IMR-90 (cell line): ENCODE data around the gene MOCS2. TPM values are rescaled to one million over a fixed set of nuclear protein-coding genes. Genes with fewer than 3 reads are reported as not detected.

Source experiments
- ATAC-seq: fragments of 200-7000 bp; cut with Tn5 transposase; 2 replicates; pipeline ENCODE4 v1.9.1; 2020; ENCODE audit warnings: low read depth, mild to moderate bottlenecking, moderate library complexity
- BruUV-seq: library from RNA; stranded (reverse); fragments of 400-500 nt; replicated peaks from 2 replicates; lab custom pipeline; 2021; lab: Mats Ljungman, UMichigan
- CTCF ChIA-PET: fragments of 300-600 bp; formaldehyde crosslinking; extraction: SDS; loops from one replicate; lab custom pipeline; 2021; ENCODE audit warnings: antibody characterized with exemption; lab: Yijun Ruan, JAX
- POLR2A ChIA-PET: fragments of 300-600 bp; sonication (Branson Sonifier 250); formaldehyde crosslinking; loops from one replicate; lab custom pipeline; 2022; ENCODE audit warnings: antibody characterized with exemption; ENCODE audit not compliant: unreplicated experiment; lab: Charles Lee
- DNase-seq: peaks from one replicate; pipeline ENCODE4 v3.0.0; 2013
- H2AFZ ChIP-seq: replicated peaks from 2 replicates; pipeline ENCODE3; 2013; ENCODE audit warnings: low read length, mild to moderate bottlenecking; ENCODE audit not compliant: poor library complexity
- H2AK5ac ChIP-seq: 2 replicates; pipeline ENCODE4 v1.6.1; 2013; ENCODE audit warnings: low read depth, low read length, inconsistent platforms
- H2AK9ac ChIP-seq: replicated peaks from 2 replicates; pipeline ENCODE3; 2013; ENCODE audit warnings: mild to moderate bottlenecking, low read depth, low read length, moderate library complexity; ENCODE audit not compliant: poor library complexity
- H2BK120ac ChIP-seq: 2 replicates; pipeline ENCODE4 v1.6.1; 2013; ENCODE audit warnings: low read depth, low read length, inconsistent platforms
- H2BK15ac ChIP-seq: 3 replicates; pipeline ENCODE4 v1.6.1; 2013; ENCODE audit warnings: low read depth, low read length, inconsistent platforms
- H2BK20ac ChIP-seq: 2 replicates; pipeline ENCODE4 v1.6.1; 2013; ENCODE audit warnings: low read depth, mild to moderate bottlenecking, inconsistent platforms, low read length, moderate library complexity
- H2BK5ac ChIP-seq: 2 replicates; pipeline ENCODE4 v1.6.1; 2013; ENCODE audit warnings: mild to moderate bottlenecking, low read depth, low read length, inconsistent platforms; ENCODE audit not compliant: poor library complexity, severe bottlenecking
- H3K14ac ChIP-seq: replicated peaks from 2 replicates; pipeline ENCODE4 v1.6.1; 2013; ENCODE audit warnings: low read depth, low read length, inconsistent platforms
- H3K18ac ChIP-seq: 2 replicates; pipeline ENCODE4 v1.6.1; 2013; ENCODE audit warnings: low read depth, low read length, control low read depth
- H3K23ac ChIP-seq: 2 replicates; pipeline ENCODE4 v1.6.1; 2013; ENCODE audit warnings: low read depth, low read length, inconsistent platforms
- H3K27ac ChIP-seq: 2 replicates; pipeline ENCODE4 v1.5.1; 2013; ENCODE audit warnings: mild to moderate bottlenecking, control low read depth, low read length; ENCODE audit not compliant: insufficient read depth
- H3K27me3 ChIP-seq: 2 replicates; pipeline ENCODE4 v1.6.1; 2013; ENCODE audit warnings: low read length; ENCODE audit not compliant: control insufficient read depth, insufficient read depth
- H3K36me3 ChIP-seq: 2 replicates; pipeline ENCODE4 v1.6.1; 2013; ENCODE audit warnings: low read length, mixed read lengths; ENCODE audit not compliant: control insufficient read depth, insufficient read depth
- H3K4ac ChIP-seq: 2 replicates; pipeline ENCODE4 v1.6.1; 2013; ENCODE audit warnings: low read depth, low read length, inconsistent platforms
- H3K4me1 ChIP-seq: 2 replicates; pipeline ENCODE4 v1.6.1; 2013; ENCODE audit warnings: low read length, mixed read lengths; ENCODE audit not compliant: control insufficient read depth, insufficient read depth
- H3K4me2 ChIP-seq: 2 replicates; pipeline ENCODE4 v1.6.1; 2013; ENCODE audit warnings: low read depth, mild to moderate bottlenecking, control low read depth, low read length, moderate library complexity
- H3K4me3 ChIP-seq: 2 replicates; pipeline ENCODE4 v1.5.1; 2013; ENCODE audit warnings: low read depth, mild to moderate bottlenecking, control low read depth, low read length, moderate library complexity; ENCODE audit not compliant: insufficient read depth
- H3K56ac ChIP-seq: 2 replicates; pipeline ENCODE4 v1.6.1; 2013; ENCODE audit warnings: low read length, inconsistent platforms; ENCODE audit not compliant: insufficient read depth; ENCODE audit errors: extremely low read depth
- H3K79me1 ChIP-seq, 2 experiments: 2 replicates each; pipeline ENCODE4 v1.6.1; 2013; ENCODE audit warnings: low read length in 2 of 2, inconsistent platforms in 1 of 2, low read depth in 1 of 2
- H3K9ac ChIP-seq: 2 replicates; pipeline ENCODE4 v1.6.1; 2013; ENCODE audit warnings: low read depth, low read length, control low read depth
- H3K9me1 ChIP-seq: 2 replicates; pipeline ENCODE4 v1.6.1; 2013; ENCODE audit warnings: low read length, inconsistent platforms; ENCODE audit not compliant: insufficient read depth
- H3K9me3 ChIP-seq: 2 replicates; pipeline ENCODE4 v1.6.1; 2013; ENCODE audit warnings: low read length; ENCODE audit not compliant: control insufficient read depth, insufficient read depth
- H4K20me1 ChIP-seq: 2 replicates; pipeline ENCODE4 v1.6.1; 2013; ENCODE audit warnings: low read length, inconsistent platforms; ENCODE audit not compliant: insufficient read depth
- H4K5ac ChIP-seq: 2 replicates; pipeline ENCODE4 v1.6.1; 2013; ENCODE audit warnings: mild to moderate bottlenecking, low read depth, low read length, control low read depth
- H4K8ac ChIP-seq, 2 experiments: 2 replicates each; pipeline ENCODE4 v1.6.1; 2013; ENCODE audit warnings: low read depth in 2 of 2, low read length in 2 of 2, control low read depth in 1 of 2, inconsistent platforms in 1 of 2
- H4K91ac ChIP-seq: 2 replicates; pipeline ENCODE4 v1.6.1; 2013; ENCODE audit warnings: low read depth, low read length, inconsistent platforms; ENCODE audit not compliant: insufficient read depth
- BHLHE40 ChIP-seq: fragments of 150-350 bp; IDR thresholded peaks from 2 replicates; pipeline ENCODE4 v1.6.1; 2016; ENCODE audit warnings: mild to moderate bottlenecking, low read depth, low read length
- CEBPB ChIP-seq: IDR thresholded peaks from 2 replicates; pipeline ENCODE4 v1.6.1; 2012; ENCODE audit warnings: low read depth, low read length, improper control_type of control experiment
- CHD1 ChIP-seq: IDR thresholded peaks from 2 replicates; pipeline ENCODE4 v1.6.1; 2012; ENCODE audit warnings: low read depth, low read length, improper control_type of control experiment
- ELK1 ChIP-seq: fragments of 150-350 bp; IDR thresholded peaks from 2 replicates; pipeline ENCODE4 v1.6.1; 2016; ENCODE audit warnings: low read depth, mild to moderate bottlenecking, low read length, moderate library complexity, borderline replicate concordance
- MAFK ChIP-seq: IDR thresholded peaks from 2 replicates; pipeline ENCODE4 v1.6.1; 2012; ENCODE audit warnings: low read depth, low read length, improper control_type of control experiment
- MAZ ChIP-seq: IDR thresholded peaks from 2 replicates; pipeline ENCODE4 v1.6.1; 2012; ENCODE audit warnings: low read depth, mild to moderate bottlenecking, low read length, improper control_type of control experiment, moderate library complexity, borderline replicate concordance
- MXI1 ChIP-seq: IDR thresholded peaks from 2 replicates; pipeline ENCODE4 v1.6.1; 2012; ENCODE audit warnings: low read depth, mild to moderate bottlenecking, low read length, moderate library complexity, borderline replicate concordance
- NFE2L2 ChIP-seq: fragments of 150-350 bp; IDR thresholded peaks from 2 replicates; pipeline ENCODE4 v1.6.1; 2016; ENCODE audit warnings: low read depth, mild to moderate bottlenecking, low read length
- POLR2A ChIP-seq: IDR thresholded peaks from 2 replicates; pipeline ENCODE4 v1.6.1; 2012; ENCODE audit warnings: mild to moderate bottlenecking, low read depth, low read length
- RAD21 ChIP-seq: IDR thresholded peaks from 2 replicates; pipeline ENCODE4 v1.6.1; 2012; ENCODE audit warnings: low read length, improper control_type of control experiment
- RCOR1 ChIP-seq: IDR thresholded peaks from 2 replicates; pipeline ENCODE4 v1.6.1; 2012; ENCODE audit warnings: mild to moderate bottlenecking, low read length, improper control_type of control experiment; ENCODE audit not compliant: insufficient replicate concordance
- SMC3 ChIP-seq: fragments of 150-350 bp; IDR thresholded peaks from 2 replicates; pipeline ENCODE4 v1.6.1; 2016; ENCODE audit warnings: low read depth, mild to moderate bottlenecking, antibody characterized with exemption, low read length, moderate library complexity
- WGBS, 2 experiments: methylation state at CpG; one replicate each; pipeline versions ENCODE4 v1.1.5 to v1.1.7; 2013; ENCODE audit warnings: missing lambda C conversion rate in 2 of 2; ENCODE audit not compliant: insufficient read length in 1 of 2; ENCODE audit errors: extremely low coverage in 2 of 2; 5-methylcytosine and 5-hydroxymethylcytosine counted together
- dilution Hi-C: fragments of 300-500 bp; cut with HindIII; formaldehyde crosslinking; loops from one replicate; pipeline ENCODE4 v1.14.3; 2018; ENCODE audit warnings: low sequenced_read_pairs; ENCODE audit not compliant: unreplicated experiment
- in situ Hi-C: fragments of 300-500 bp; cut with MboI; formaldehyde crosslinking; loops from 3 replicates; pipeline ENCODE4 v1.14.3; 2019; ENCODE audit warnings: low sequenced_read_pairs, inconsistent platforms, mixed read lengths
- intact Hi-C: fragments of 100-400 bp; cut with micrococcal nuclease; formaldehyde crosslinking; loops from 2 replicates; pipeline ENCODE4 v1.10.0; 2022
- polyA plus RNA-seq, 3 experiments: library from polyadenylated mRNA; depleted of rRNA; stranded (reverse); fragments of >200 nt; gene quantifications; 2 replicates each; pipeline ENCODE4 v1.2.3, GENCODE V29; 2012; ENCODE audit warnings: low replicate concordance in 1 of 3
- total RNA-seq: library from RNA; depleted of rRNA; stranded (reverse); fragments of >200 nt; gene quantifications from 2 replicates; pipeline ENCODE4 v1.2.3, GENCODE V29; 2012
- TF ChIP-seq, protein P1 (sequence below): conservative IDR thresholded peaks from 2 replicates; pipeline ENCODE4 v1.5.1; 2012; ENCODE audit warnings: mild to moderate bottlenecking, low read depth, low read length, improper control_type of control experiment
- TF ChIP-seq, protein P2 (sequence below): fragments of 150-350 bp; IDR thresholded peaks from 2 replicates; pipeline ENCODE4 v1.6.1; 2017; ENCODE audit warnings: mild to moderate bottlenecking, antibody characterized with exemption, low read length, low read depth

Gene MOCS2
- total and polyA plus RNA-seq, 2 of the 4 experiments (the other 2 are of a cell fraction) = 36.4 to 40.0 TPM

DNA sequence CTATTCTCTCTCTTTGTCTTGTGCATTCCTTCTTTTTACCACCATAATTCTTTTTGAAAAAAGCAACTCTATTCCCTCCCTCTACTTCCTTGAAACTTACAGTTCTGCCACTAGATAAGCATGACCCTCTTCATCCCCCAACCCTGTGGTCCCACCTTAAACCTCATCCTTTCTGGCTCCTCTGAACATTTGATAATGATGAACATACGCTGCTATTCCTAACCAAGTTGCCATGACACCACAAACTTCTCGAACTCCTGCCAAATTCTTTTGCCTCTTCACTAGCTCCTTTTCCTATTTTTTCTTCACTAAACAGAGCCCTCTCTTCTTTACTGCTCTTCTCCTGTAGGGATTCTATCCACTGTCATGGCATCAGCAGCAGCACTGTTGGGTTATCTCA, 57.1 kb downstream of the MOCS2 start:
- CTCF ChIA-PET = no interaction called here
- no peak overlapping the region for H3K18ac ChIP-seq
- no peak overlapping the region for H3K14ac ChIP-seq
- H3K4me2 ChIP-seq = no peak overlapping the region
- H3K9me3 ChIP-seq = no peaks in the 10 kb centered on the region
- H3K4me3 ChIP-seq = no peak overlapping the region
- in situ Hi-C loops (no loop called here), intact Hi-C loops (no loop called here), dilution Hi-C loops (loop anchor here (25.0 kb wide), 1 partner anchor 90 kb away; no protein-coding TSS in a partner anchor)
- H2BK15ac ChIP-seq = no peak overlapping the region
- H4K8ac ChIP-seq = no peak overlapping the region
- no peak overlapping the region for H3K56ac ChIP-seq
- no peak overlapping the region for H2BK20ac ChIP-seq
- no peak overlapping the region for H2BK120ac ChIP-seq
- POLR2A ChIA-PET = interaction anchor here (0.6 kb wide), 1 partner anchor 20 kb away, joined by 3 read pairs; no protein-coding TSS in a partner anchor
- H3K23ac ChIP-seq = peak overlapping the region; percentile 44; the same call in 1 of the 2 replicates
- H3K27ac ChIP-seq = no peak overlapping the region
- peaks cover 14 to 33% of the 10 kb centered on the region in 2 experiments; a peak in 3 of 4 replicates for H3K79me1 ChIP-seq
- H4K5ac ChIP-seq = no peak overlapping the region
- TF ChIP-seq CEBPB (no peak), RAD21 (no peak), NFE2L2 (no peak), MXI1 (no peak), CHD1 (no peak), ELK1 (no peak), RCOR1 (no peak), POLR2A (no peak), MAFK (no peak), BHLHE40 (no peak), SMC3 (no peak), MAZ (no peak)
- TF ChIP-seq, protein P1, sequence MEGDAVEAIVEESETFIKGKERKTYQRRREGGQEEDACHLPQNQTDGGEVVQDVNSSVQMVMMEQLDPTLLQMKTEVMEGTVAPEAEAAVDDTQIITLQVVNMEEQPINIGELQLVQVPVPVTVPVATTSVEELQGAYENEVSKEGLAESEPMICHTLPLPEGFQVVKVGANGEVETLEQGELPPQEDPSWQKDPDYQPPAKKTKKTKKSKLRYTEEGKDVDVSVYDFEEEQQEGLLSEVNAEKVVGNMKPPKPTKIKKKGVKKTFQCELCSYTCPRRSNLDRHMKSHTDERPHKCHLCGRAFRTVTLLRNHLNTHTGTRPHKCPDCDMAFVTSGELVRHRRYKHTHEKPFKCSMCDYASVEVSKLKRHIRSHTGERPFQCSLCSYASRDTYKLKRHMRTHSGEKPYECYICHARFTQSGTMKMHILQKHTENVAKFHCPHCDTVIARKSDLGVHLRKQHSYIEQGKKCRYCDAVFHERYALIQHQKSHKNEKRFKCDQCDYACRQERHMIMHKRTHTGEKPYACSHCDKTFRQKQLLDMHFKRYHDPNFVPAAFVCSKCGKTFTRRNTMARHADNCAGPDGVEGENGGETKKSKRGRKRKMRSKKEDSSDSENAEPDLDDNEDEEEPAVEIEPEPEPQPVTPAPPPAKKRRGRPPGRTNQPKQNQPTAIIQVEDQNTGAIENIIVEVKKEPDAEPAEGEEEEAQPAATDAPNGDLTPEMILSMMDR = no peak
- TF ChIP-seq, protein P2, sequence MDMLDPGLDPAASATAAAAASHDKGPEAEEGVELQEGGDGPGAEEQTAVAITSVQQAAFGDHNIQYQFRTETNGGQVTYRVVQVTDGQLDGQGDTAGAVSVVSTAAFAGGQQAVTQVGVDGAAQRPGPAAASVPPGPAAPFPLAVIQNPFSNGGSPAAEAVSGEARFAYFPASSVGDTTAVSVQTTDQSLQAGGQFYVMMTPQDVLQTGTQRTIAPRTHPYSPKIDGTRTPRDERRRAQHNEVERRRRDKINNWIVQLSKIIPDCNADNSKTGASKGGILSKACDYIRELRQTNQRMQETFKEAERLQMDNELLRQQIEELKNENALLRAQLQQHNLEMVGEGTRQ = no peak
- no peak for DNase-seq
- no peak overlapping the region for H2AFZ ChIP-seq
- H3K36me3 ChIP-seq = peaks cover 31% of the 10 kb centered on the region
- H2BK5ac ChIP-seq = no peak overlapping the region
- H4K20me1 ChIP-seq = no peaks in the 10 kb centered on the region
- no peak overlapping the region for H4K91ac ChIP-seq
- no peaks in the 10 kb centered on the region for H3K4me1 ChIP-seq
- BruUV-seq = no TSS peak
- no peak overlapping the region for H2AK5ac ChIP-seq
- 0 out of 2 replicates have a peak, but pooled peaks cover 4% of the 10 kb centered on the region for H3K9me1 ChIP-seq
- H3K9ac ChIP-seq = no peak overlapping the region
- H3K27me3 ChIP-seq = no peaks in the 10 kb centered on the region
- H3K4ac ChIP-seq = no peak overlapping the region
- ATAC-seq = no peak
- 93% methylated on average over 2 of the region's 2 CpGs; no CpG with 5 or more reads in 1 of the 2 experiments for WGBS, 2 experiments
- H2AK9ac ChIP-seq = no peak overlapping the region
